Neural crest cell (in vitro differentiated cells): ENCODE results near the gene TRIM29. TPM values are rescaled to one million over a fixed set of nuclear protein-coding genes. Genes with fewer than 3 reads are reported as not detected.
"Not testable (repeated sequence)": the region's sequence is repeated elsewhere in the genome, so short reads cannot be mapped to it uniquely, and the experiment has no call there.

Source experiments
- DNase-seq: peaks from one replicate; pipeline ENCODE4 v3.0.0; 2021; ENCODE audit warnings: low read depth, mixed read lengths, low spot score
- H3K27ac Mint-ChIP-seq: one replicate; pipeline ENCODE4 v1.8.0; 2021; ENCODE audit warnings: mild to moderate bottlenecking, mixed read lengths; ENCODE audit not compliant: unreplicated experiment
- H3K27me3 Mint-ChIP-seq: 2 replicates; pipeline ENCODE4 v1.8.0; 2021; ENCODE audit warnings: low read depth, mild to moderate bottlenecking, mixed read lengths
- H3K36me3 Mint-ChIP-seq: 2 replicates; pipeline ENCODE4 v1.8.0; 2021; ENCODE audit warnings: low read depth, mild to moderate bottlenecking, mixed read lengths
- H3K4me1 Mint-ChIP-seq: 2 replicates; pipeline ENCODE4 v1.8.0; 2021; ENCODE audit warnings: mixed read lengths
- H3K4me3 Mint-ChIP-seq: one replicate; pipeline ENCODE4 v1.8.0; 2021; ENCODE audit warnings: mild to moderate bottlenecking, mixed read lengths
- H3K9me3 Mint-ChIP-seq: 2 replicates; pipeline ENCODE4 v1.8.0; 2021; ENCODE audit warnings: mixed read lengths
- total RNA-seq: library from RNA; stranded (reverse); gene quantifications from 2 replicates; pipeline ENCODE4 v1.2.1, GENCODE V29; 2021
- TF ChIP-seq, protein P1 (sequence below): fragments of 200-600 bp; sonication (generic); conservative IDR thresholded peaks from 2 replicates; pipeline ENCODE4 v1.5.0; 2021; ENCODE audit warnings: antibody characterized with exemption, mild to moderate bottlenecking

The TRIM29 gene
- total RNA-seq, 1 donor from 2014 or later, result not detected

DNA sequence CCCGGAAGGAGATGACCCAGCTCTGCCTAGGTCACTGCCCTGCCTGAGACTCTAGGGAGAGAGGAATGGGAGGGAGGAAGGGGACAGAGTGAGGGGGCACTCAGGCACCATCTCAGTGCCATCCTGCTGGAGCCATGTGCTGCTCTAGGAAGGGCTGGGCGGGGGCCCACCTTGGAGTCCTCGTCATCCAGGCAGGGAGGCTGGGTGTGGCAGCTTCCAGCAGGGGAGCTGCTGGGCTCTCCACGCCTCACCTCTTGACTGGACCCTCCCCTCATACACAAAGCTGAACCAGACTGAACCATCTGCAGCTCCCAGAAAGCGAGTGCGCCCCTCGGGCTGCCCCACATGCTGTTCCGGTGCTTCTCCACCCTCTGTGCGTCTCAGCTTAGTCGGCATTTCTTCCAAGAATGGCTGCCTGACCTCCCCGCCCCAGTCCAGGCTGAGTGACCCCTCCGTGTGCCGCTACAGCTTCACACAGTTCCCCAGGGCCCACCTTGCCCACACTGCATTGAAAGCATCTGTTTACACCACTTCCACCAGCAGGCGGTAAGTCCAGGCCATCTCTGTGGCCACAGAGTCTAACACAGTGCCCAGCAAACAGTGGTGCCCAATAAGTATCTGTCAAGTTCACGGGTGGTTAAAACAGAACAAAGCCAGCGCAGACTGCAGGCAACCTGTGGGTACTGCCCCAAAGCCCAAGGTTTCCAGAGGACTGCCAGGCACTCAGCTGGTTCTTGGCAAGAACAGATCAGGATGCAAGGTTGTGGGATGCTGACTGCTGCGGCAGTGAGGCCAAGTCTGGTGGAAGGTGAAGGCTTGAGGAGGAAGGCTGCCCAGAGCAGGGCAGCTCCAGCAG, 9.4 kb upstream of the TRIM29 start:
- DNase-seq, result no peak

DNA sequence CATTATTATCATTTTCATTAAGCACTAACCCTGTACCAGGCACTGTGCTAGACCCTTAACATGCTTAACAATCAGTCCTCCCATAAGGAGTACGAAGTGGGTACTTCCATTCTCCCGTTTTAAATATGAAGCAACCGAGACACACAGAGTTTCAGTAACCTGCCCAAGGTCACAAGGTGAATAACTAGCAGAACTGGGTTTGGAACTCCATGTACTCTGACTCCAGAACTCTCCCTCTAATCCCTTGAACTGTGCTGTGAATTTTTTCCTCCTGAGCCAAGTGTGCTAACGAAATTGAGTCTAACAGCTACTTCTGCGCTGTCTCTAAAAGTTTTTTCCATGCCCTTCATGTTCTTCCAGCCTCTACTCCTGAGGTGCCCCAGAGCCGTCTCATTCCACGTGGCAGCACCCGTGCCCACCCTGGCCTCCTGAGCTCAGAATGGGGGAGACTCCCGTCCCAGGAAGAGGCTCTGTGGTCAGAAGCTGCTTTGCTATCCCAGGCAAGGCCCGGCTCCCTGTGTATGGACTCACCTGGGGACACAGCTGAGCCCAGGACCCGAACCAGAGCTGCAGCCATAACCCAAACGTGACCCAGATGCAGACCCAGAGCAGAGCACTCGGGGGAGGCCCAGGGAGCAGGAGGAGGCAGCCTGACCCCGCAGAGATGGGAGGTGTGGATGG, 8.6 kb upstream of the TRIM29 start:
- H3K9me3 Mint-ChIP-seq, result peaks cover 2% of the 10 kb centered on the region
- H3K27me3 Mint-ChIP-seq, result peaks cover 39% of the 10 kb centered on the region
- H3K27ac Mint-ChIP-seq, result peak overlapping the region; percentile 24
- TF ChIP-seq, protein P1, sequence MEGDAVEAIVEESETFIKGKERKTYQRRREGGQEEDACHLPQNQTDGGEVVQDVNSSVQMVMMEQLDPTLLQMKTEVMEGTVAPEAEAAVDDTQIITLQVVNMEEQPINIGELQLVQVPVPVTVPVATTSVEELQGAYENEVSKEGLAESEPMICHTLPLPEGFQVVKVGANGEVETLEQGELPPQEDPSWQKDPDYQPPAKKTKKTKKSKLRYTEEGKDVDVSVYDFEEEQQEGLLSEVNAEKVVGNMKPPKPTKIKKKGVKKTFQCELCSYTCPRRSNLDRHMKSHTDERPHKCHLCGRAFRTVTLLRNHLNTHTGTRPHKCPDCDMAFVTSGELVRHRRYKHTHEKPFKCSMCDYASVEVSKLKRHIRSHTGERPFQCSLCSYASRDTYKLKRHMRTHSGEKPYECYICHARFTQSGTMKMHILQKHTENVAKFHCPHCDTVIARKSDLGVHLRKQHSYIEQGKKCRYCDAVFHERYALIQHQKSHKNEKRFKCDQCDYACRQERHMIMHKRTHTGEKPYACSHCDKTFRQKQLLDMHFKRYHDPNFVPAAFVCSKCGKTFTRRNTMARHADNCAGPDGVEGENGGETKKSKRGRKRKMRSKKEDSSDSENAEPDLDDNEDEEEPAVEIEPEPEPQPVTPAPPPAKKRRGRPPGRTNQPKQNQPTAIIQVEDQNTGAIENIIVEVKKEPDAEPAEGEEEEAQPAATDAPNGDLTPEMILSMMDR, result no peak
- DNase-seq, result no peak
- H3K4me1 Mint-ChIP-seq, result no peaks in the 10 kb centered on the region
- no peak overlapping the region for H3K4me3 Mint-ChIP-seq
- no peaks in the 10 kb centered on the region for H3K36me3 Mint-ChIP-seq

More for the DNA sequence above, 9.4 kb upstream of the TRIM29 start:
- H3K27me3 Mint-ChIP-seq, result peaks cover 40% of the 10 kb centered on the region
- H3K36me3 Mint-ChIP-seq, result no peaks in the 10 kb centered on the region
- TF ChIP-seq, protein P1, result no peak
- no peak overlapping the region for H3K27ac Mint-ChIP-seq
- peaks cover 3% of the 10 kb centered on the region for H3K9me3 Mint-ChIP-seq
- no peak overlapping the region for H3K4me3 Mint-ChIP-seq
- H3K4me1 Mint-ChIP-seq, result no peaks in the 10 kb centered on the region

DNA sequence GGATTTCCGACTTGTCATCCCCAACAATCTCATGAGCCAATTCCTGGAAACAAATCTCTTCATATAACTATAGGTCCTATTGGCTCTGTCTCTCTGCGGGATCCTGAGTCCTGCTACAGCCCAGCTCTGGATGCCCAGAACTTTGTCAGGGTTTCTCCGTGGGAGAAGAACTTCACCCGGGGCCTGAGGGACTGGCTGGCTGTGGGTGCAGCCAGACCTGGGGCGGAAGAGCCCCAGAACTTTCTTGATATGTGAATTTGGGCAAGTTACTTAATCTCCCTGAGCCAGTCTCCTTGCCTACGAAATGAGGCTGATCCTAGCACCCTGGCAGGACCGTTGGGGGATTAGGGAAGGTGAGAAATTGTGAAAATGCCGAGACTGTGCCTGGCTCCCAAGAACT, 6.6 kb upstream of the TRIM29 start:
- H3K27me3 Mint-ChIP-seq, result peaks cover 33% of the 10 kb centered on the region
- TF ChIP-seq, protein P1, result no peak
- no peaks in the 10 kb centered on the region for H3K36me3 Mint-ChIP-seq
- H3K4me1 Mint-ChIP-seq, result no peaks in the 10 kb centered on the region
- no peak overlapping the region for H3K27ac Mint-ChIP-seq
- no peak for DNase-seq
- H3K4me3 Mint-ChIP-seq, result no peak overlapping the region
- H3K9me3 Mint-ChIP-seq, result no peaks in the 10 kb centered on the region

DNA sequence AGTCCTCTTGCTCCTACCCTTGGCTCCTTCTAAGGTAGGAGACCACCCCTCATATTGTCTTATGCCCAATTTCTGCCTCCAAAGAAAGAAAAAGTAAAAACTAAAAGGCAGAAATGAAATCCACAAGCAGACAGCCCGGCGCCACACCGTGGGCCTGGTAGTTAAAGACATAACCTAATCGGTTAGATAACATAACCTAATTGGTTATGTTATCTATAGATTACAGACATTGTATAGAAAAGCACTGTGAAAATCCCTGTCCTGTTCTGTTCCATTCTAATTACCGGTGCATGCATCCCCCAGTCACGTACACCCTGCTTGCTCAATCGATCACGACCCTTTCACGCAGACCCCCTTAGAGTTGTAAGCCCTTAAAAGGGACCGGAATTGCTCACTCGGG, 5.6 kb upstream of the TRIM29 start:
- H3K27ac Mint-ChIP-seq, H3K9me3 Mint-ChIP-seq, H3K36me3 Mint-ChIP-seq, H3K4me3 Mint-ChIP-seq, DNase-seq, H3K4me1 Mint-ChIP-seq: not testable (repeated sequence)
- peaks cover 25% of the 10 kb centered on the region for H3K27me3 Mint-ChIP-seq

DNA sequence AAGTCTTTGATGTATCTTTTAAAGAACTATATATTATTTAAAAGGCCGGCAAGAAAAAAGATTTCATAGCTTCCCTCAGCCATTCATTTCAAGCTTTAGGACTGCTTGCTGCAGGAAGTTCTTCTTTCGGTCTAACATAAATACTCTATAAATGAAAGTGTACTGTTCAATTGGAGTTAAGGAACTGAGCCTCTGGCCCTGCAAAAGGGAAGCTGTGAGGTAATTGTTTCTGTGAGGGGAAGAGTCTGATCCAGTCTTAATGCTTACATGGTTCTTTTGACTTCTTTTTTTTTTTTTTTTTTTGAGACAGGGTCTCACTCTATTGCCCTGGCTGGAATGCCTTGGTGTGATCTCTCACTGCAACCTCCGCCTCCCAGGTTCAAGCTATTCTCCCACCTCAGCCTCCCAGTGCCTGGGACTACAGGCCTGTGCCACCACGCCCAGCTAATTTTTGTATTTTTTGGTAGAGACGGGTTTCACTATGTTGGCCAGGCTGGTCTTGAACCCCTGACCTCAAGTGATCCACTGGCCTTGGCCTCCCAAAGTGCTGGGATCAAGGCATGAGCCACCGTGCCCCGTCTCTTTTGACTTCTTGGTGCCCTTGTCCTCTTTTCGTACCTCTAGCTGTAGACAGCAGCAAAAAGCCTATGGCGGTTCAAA, 4.7 kb upstream of the TRIM29 start:
- no peaks in the 10 kb centered on the region for H3K36me3 Mint-ChIP-seq

More for the DNA sequence above, 4.7 kb upstream of the TRIM29 start:
- TF ChIP-seq, protein P1, result no peak
- Mint-ChIP-seq H3K9me3 (no peaks in the 10 kb centered on the region), H3K27ac (no peak overlapping the region), H3K27me3 (peaks cover 16% of the 10 kb centered on the region), H3K4me1 (no peaks in the 10 kb centered on the region), H3K4me3 (no peak overlapping the region)
- no peak for DNase-seq
